COLO668 (cell line): Measurements from ENCODE around the gene EIF4E1B.

Experiments
- DNase-seq: peaks from one replicate; lab custom pipeline; 2025; ENCODE audit not compliant: unreplicated experiment; lab: John Stamatoyannopoulos, UW

The EIF4E1B gene

DNA sequence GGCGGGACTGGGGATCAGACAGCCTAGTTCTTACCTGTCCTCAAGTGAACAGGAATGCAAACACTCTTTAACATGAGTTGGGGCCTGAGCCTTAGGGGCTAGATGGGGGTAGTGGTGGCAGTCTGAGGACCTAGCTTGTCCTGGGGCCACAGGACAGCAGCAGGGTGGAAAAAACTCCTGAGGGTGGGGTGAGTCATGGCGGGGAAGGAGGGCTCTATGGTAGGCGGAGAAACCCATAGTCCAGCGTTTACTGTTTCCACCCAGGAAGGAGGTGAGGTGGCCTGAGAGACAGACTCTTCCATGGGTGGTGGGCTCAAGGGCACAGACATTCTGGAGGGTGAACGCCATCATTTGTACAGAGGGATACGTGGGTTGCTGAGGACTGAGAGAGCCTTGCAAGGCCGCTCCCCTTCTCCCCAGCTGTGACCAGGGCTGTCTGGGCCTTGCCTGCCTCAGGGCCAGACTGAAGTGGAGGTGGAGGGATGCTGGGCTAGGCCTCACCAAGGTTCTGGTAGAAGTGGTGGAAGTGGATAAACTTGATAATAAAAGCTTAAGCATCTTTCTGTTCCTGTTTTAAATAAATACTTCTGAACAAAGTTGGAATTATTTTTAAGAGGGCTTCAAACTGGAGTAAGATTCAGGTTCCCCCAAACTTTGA is 15.7 kb downstream of the EIF4E1B start:
- DNase-seq: no peak

DNA sequence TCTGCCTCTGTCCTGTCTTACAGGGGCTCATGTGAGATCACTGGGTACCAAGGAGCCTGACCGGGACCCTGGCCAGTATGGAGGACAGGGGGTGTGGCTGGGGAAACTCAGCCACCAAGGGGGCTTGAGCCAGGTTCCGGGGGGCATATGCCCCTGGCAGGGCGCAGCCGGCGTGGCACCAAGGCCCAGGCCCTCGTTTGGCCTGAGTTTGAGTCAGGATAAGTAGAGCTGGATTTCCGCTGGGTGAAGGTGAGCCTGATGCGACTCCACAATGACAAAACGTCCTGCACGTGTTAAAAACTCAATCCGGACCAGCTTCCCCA is 16.2 kb downstream of the EIF4E1B start:
- DNase-seq: no peak

DNA sequence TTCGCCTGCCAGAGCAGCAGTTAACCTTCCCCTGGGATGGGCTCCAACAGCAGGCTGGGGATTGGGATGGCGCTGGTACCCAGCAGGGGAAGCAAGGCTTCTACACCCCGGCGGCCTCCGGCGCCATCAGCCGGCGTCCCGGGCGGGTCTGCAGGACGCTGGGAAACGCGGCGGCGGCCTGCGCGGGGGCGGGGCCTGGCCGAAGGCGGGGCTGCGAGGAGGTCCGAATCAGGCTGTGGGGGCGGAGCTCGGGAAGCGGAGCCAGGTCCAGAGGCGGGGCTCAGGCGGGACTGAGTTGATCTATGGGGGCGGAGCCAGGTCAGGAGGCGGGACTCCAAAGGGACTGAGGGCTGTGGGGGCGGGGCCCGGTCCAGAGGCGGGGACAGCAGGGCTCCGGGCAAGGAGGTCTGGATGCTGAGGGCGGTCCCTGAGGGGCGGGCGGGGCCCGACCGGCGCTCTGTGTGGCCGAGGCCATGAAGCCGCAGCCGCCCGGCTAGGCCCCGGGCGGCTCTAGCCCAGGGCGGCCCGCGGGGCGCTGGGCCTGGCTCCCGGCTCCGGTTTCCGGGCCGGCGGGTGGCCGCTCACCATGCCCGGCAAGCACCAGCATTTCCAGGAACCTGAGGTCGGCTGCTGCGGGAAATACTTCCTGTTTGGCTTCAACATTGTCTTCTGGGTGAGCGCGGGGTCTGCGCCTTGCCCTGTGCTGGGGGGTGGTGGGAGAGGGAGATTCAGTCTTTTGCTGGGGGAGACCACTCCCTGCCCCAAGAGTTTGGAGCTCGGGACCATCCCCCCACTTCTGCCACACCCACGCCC is 16.8 kb downstream of the EIF4E1B start, which contains the start of gene TSPAN17:
TSPAN17 (plus strand) TSS at position 455 of the 813 bp plus-strand sequence; CDS start at position 587, 132 bp downstream.
- DNase-seq: peak; percentile 98

DNA sequence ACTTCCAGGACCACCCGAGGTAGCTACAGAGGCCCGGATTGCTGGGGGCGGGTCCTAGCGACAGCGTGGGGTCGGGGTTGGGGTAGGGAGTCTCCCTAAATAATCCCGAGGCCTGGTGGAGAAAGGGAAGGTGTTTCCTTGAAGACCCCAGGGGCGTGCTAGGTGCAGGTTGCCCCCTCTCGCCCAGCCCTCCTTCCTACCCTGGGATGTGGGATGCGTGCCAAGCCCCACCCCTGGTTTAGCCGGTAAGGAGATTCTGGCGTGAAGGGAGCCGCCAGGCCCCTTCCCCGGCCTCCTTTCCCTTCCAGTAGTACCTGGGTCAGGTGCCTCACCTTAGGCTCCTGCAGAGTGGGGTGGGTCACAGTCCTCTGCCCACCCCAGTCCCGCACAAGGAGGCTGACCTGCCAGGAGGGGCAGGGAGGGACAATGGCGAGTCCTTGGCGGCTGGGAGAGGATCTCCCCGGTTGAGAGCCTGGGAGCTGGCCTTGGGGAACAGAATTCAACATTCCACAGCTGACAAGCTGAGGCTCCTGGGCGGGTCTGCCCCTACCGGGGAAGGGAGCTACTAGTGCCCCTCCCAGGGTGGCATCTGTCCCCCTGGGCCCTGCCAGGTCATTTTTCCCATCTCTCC is 17.5 kb downstream of the EIF4E1B start:
- peak; percentile 34 for DNase-seq

DNA sequence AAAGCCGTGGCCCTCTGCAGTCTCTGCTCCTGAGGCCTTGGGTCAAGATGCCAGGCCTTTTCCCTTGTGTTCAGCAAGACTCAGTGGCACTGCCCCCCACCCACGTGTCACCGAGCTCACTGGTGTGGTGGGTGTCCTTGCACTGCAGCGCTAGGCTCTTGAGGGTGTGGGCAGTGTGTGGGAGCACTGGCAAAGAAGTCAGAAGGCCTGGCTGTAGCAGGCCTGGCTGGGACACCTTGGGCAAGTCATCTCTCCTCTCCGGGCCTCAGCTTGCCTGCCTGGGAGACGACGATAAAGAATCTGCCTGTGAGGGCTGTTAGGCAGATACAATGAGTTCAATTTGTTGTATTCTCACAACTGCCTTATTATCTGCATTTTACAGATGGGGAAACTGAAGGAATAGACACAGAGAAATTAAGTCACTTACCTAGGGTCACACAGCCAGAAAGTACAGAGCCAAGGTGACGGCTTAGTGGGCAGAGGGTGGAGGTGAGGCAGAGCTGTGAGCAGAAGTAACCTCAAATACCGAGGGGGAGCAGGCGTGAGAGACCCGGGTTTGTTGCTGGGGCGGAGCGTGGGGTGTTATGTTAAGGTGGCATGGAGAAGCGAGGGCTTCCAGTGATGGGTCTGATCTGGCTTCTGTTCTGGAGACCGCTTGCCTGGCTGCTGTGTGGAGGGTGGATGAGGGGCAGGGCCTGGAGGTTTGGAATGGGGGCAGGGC is 18.2 kb downstream of the EIF4E1B start:
- DNase-seq: no peak

DNA sequence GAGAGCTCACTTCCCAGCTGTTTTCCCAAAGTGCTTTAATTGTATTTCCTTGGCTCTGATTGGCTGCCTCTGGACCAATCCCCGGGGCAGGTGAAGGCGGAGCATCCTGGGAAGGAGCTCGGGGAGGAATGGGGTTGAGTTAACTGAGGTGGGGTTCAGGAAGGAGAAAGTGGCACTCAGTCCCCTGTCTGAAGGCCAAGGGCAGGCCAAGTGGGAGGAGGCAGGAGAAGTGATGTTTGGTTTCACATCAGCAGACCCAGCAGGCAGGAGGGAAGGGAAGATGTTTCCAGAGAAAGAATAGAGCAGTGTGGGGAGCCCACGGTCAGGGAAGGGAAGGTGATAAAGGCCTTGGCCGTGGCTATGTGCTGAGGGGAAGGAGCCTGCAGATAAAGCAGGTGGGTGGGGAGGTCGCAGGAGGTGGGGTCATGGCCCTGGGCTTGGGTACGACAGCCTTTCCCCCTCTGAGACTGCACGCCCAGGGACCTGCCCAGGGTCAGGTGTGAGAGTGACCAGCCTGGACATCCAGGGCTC is 19.9 kb downstream of the EIF4E1B start:
- no peak for DNase-seq

DNA sequence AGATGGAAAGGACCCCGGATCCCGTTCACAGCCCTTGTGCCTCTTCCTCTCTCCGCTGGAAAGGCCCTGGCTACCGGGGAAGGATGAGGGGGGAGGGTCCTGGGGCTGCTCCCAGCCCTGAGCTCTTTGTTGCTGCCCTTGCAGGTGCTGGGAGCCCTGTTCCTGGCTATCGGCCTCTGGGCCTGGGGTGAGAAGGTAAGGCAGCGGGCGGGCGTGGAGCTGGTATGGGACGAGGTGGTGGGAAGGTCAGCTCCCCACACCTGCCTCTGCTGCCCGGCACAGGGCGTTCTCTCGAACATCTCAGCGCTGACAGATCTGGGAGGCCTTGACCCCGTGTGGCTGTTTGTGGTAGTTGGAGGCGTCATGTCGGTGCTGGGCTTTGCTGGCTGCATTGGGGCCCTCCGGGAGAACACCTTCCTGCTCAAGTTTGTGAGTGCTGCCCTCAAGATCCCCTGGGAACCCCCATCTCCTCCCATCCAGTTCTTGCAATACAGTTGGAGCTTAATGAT is 21.1 kb downstream of the EIF4E1B start:
- DNase-seq: no peak

DNA sequence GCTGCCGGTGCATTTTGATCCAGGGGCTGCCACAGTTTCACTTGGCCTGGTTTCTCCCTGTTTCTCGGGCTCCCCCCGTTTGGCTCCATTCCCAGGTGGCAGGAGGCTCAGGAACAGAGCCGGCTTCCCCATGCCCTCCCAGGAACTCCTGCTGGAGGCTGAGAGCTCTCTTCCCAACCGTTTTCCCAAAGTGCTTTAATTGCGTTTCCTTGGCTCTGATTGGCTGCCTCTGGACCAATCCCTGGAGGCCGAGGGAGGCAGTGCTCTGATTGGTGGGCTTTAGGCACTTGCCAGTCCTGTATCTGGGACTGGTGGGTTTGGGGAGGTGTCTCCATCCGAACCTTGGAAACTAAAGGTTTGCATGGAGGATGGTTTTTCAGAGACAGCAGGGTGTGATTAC is 21.7 kb downstream of the EIF4E1B start:
- no peak for DNase-seq

DNA sequence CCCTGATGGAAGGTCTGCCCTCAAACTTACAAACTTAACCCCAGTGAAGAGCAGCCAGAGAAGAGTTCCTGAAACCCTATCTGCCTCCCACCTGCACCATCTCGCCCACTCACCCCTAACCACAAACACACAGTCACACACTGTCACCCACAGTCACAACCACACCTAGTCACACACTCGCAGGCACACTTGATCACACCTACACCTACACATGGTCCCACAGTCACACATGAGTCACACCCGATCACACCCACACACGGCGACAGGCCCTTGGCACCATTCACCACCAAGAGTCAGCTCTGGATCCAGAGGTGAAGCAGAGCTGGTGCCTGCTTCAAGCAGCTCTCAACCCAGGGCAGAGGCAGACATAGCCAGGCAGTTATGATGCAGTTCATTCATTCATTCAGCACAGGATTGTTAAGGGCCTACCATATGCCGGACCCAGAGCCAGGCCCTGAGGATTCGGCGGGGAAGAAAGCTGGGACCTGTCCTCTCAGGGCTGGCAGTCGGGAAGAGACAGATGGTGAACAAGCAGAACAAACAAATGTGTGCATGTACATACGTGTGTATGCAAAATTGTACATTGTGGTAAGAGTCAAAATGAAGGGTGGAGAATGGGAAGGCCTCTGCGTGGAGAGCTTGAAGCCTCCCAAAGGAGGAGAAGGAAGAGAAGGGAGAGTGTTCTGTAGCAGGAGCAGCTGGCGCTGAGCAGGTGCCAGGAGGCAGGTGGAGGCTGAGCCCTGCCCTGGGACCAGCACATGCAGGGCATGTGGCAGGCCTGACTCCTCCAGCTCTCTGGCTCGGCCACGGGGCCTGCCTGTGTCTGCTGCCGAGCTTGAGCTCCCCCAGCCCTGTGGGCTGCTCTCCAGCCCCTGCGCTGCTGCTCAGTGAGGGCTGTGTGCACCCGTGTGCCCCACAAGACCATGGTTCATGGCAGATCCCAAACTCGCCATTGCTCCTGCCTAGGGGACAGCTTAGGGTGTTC is 23.2 kb downstream of the EIF4E1B start:
- peak; percentile 54 for DNase-seq

DNA sequence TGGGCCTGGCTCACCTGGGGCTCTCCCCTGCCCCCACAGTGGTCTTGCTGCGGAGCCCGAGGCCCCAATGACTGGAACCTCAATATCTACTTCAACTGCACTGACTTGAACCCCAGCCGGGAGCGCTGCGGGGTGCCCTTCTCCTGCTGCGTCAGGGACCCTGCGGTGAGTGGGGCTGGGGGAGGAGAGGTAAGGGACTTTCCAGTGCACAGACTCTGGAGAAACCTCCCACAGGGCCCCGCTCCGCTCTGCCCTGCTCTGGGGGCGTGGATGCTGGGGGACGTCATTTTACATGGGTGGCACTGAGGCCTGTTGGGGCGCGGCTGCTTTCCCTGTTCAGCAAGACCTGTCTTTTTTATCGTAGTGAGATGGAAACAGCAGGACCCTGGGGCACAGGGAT is 24.4 kb downstream of the EIF4E1B start:
- DNase-seq: no peak

DNA sequence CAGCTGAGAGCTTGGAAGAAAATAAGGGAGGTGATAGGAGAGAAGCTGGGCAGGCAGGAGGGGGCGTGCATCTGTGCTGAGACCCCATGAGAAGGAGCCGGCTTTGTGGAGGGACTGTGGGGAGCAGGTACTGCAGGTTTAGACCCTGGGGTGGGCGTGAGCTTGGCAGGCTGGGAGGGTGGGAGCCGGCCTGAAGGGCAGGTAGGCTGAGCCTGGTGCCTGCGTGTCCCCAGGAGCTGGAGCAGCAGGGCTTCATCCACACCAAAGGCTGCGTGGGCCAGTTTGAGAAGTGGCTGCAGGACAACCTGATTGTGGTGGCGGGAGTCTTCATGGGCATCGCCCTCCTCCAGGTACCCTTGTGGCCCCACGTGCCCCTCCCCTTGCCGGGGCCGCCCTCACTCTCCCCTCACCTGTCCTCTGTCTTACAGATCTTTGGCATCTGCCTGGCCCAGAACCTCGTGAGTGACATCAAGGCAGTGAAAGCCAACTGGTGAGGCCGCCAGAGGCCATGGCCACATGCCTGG is 26.1 kb downstream of the EIF4E1B start:
- no peak for DNase-seq

DNA sequence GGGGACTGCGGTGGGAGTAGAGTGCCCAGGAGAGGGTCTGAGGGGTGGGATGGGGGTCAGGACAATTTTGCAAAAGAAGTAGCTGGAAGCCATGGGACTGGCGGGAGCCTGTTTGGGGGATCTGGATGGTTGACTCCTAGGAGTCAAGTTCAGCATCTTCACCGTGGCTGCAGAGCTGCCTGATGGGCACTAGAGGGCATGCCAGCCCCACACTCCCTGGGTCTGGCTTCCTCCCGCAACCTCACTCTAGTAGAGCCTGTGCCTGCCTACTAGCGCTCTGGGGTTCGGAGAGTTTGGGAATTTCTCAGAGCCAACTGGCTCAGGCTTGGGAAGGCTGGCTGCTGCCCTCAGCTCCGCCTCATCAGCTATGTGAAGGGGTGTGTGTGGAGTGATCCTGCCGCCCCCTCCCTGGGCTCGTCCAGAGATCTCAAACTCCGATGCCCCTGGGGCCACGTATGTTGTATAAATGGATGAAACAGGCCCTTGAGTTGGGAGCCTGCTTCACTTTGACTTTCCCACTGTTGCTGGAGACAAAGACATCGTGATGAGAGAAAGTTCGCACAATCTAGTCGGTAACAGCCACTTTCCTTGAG is 27.6 kb downstream of the EIF4E1B start:
- DNase-seq: peak; percentile 45

DNA sequence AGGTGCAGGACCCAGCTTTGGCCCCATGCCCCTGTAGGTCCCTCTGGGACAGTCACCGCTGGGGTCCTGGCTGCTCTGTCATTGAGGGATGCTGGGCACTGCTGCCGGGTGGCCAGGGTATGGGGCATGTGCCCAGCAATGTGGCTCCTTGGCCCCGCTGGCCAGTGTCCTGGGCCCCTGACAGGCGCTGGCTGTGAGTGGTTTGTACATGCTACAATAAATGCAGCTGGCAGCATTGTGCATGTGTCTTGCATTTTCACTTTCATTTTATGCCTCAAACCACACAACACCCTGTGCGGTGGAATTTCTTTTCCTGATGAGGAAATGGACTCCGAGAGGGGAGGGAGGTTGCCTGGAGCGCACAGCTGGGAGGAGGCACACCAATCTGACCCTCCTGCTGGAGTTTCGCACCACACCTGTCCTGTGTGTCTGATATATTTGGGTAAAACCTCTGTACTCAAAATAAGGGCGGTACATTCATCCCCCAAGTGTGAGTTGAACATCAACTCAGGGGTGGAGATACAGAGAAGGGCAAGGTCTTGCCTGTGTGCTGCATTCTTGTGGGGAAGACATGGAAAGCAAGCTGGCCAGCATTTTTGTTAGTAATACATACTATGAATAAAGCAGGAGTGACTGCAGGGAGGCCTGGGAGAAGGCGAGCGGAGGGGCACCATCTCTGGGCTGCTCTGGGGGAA is 28.5 kb downstream of the EIF4E1B start:
- DNase-seq: no peak

DNA sequence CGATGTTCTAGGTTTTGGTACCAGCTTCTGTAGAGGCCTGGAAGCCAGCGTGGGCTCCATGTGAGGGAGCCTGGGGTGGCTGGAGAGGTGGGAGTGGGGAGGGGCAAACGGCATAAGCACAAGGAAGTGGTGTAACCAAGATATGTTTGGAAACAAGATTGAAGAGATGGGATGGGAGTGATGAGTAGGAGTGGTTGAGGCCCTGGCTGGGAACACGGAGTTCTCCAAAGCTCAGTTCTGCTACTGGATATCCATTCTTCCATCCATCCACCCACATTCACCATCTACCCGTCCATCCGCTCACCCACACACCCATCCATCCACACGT is 29.0 kb downstream of the EIF4E1B start:
- DNase-seq: no peak

DNA sequence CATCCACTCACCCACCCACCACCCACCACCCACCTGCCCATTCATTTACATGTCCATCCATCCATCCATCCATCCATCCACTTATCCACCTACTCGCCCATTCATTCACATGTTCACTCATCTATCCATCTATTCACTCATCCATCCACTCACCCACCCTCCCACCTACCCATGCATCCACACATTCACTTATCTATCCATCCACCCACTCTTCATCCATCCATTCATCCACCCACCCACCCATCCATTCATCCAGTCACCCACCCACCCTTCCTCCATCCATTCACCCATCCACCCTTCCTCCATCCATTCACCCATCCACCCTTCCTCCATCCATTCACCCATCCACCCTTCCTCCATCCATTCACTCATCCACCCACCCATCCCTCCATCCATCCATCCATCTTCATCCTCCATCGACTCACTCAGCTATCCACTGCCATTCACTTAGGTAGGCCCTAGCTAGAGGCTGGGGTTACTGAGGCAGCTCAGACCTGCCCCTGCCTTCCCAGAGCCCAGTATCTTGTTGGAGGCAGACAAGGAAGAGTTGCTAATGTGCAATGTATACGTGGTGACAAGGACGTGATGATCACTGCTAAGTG is 29.5 kb downstream of the EIF4E1B start:
- DNase-seq: no peak

DNA sequence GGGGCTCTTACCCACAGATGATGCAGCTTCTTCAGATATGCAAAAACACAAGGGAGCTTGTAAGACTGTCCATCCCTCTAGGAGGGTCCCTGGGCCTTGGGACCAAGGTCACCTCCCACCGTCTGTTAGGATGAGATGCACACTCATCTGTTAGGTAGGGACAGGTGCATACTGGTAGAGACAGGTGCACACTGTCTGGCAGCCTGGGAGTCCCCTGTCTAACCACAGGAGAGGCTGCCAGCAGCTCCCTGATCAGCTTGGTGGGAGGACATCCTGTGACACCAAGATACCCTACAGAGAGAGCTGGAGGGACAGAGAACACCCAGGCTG is 30.0 kb downstream of the EIF4E1B start:
- peak; percentile 59 for DNase-seq

DNA sequence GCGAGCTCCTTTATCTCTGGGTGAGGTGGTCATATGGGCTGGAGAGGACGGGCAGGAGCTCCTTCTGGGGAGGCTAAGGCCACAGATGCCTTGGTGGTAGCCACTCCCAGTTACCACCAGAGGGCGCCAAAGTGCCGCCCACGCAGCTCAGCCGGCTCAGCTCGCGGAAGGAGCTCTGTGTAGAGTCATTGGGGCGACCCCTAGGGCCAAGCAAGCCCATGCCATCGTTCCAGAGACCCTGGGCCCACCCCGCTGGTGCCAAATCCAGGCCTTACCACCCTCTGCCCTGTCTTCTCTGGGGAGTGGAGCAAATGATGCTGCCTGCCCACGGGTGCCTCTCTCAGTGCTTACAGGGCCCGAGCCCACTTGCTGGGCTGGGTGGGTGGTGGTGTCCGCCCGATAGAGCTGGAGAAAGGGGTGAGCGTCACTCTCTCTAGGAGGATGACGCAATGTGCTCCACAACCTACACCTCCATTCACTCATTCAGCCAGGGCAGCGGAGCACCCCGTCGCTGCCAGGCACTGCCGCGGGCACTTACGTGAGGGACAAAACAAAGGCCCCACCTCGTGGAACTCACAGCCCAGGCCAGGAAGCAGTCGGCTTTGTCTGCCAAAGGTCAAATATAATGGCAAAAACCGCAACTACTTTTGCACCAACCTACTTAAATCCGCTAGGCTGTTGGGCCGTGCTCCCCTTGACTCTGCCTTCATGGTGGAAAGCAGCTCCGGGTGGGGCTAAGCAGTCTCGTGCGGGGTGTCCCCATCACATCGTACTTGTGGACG is 30.6 kb downstream of the EIF4E1B start:
- peak; percentile 66 for DNase-seq

DNA sequence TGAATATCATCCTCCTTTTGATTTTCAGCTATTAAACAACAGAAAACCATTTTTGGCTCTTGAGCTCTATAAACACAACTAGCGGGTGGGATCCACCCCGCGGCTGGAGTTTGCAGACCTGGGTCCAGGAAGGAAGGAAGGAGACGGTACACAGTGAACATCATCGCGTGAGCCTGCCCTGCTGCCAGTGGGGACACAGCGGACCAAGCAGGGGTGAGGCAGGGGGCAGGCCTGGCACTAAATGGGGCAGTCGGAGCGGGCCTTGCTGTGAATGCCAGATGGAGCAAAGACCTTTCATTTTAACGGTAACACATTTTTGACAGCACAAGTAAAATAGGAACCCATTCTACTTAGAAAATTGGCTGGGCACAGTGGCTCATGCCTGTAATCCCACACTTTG is 31.2 kb downstream of the EIF4E1B start:
- DNase-seq: no peak
